BLaER1 (cell line): ENCODE data around the gene KIAA0930.

ENCODE experiments used
- H3K27ac ChIP-seq: shearing (Covaris generic); formaldehyde crosslinking; 2 replicates; pipeline ENCODE4 v1.8.1; 2022
- H3K27me3 ChIP-seq: shearing (Covaris generic); formaldehyde crosslinking; 2 replicates; pipeline ENCODE4 v1.8.1; 2022
- H3K36me3 ChIP-seq: shearing (Covaris generic); formaldehyde crosslinking; 2 replicates; pipeline ENCODE4 v1.8.1; 2022
- H3K4me1 ChIP-seq: shearing (Covaris generic); formaldehyde crosslinking; 2 replicates; pipeline ENCODE4 v1.8.1; 2022
- H3K4me2 ChIP-seq: shearing (Covaris generic); formaldehyde crosslinking; 2 replicates; pipeline ENCODE4 v1.8.1; 2022
- H3K4me3 ChIP-seq: shearing (Covaris generic); formaldehyde crosslinking; 2 replicates; pipeline ENCODE4 v1.8.1; 2022
- H3K9ac ChIP-seq: shearing (Covaris generic); formaldehyde crosslinking; 2 replicates; pipeline ENCODE4 v1.8.1; 2022
- H3K9me3 ChIP-seq: shearing (Covaris generic); formaldehyde crosslinking; 2 replicates; pipeline ENCODE4 v1.8.1; 2022
- H4K20me1 ChIP-seq: shearing (Covaris generic); formaldehyde crosslinking; 2 replicates; pipeline ENCODE4 v1.8.1; 2022
- Cebpa-rat ChIP-seq: shearing (Covaris generic); IDR thresholded peaks from 2 replicates; pipeline ENCODE4 v1.8.1; 2022

KIAA0930 gene

GRCh38 chr22:45238076-45238956 is 2.4 kb downstream of the KIAA0930 start:
- Histone ChIP-seq H3K4me2 (peak overlapping the region; percentile 96), H3K27me3 (no peaks in the 10 kb centered on the region), H3K9ac (peak overlapping the region; percentile 72; the same call in 1 of the 2 replicates), H3K4me3 (0 out of 2 replicates have a peak overlapping the region, but pooled peaks have one; percentile 8), H3K4me1 (peaks cover 85% of the 10 kb centered on the region), H3K36me3 (peaks cover 20% of the 10 kb centered on the region), H3K27ac (peak overlapping the region; percentile 42), H3K9me3 (no peaks in the 10 kb centered on the region), H4K20me1 (peaks cover 60% of the 10 kb centered on the region)
- TF ChIP-seq Cebpa-rat, result no peak

GRCh38 chr22:45237065-45237990 is 3.4 kb downstream of the KIAA0930 start:
- Histone ChIP-seq H3K9me3 (no peaks in the 10 kb centered on the region), H4K20me1 (peaks cover 68% of the 10 kb centered on the region), H3K4me1 (peaks cover 90% of the 10 kb centered on the region), H3K27ac (peak overlapping the region; percentile 92), H3K4me2 (peak overlapping the region; percentile 96), H3K4me3 (no peak overlapping the region), H3K36me3 (peaks cover 20% of the 10 kb centered on the region), H3K27me3 (no peaks in the 10 kb centered on the region), H3K9ac (peak overlapping the region; percentile 72)
- no peak for TF ChIP-seq Cebpa-rat

- Histone ChIP-seq H3K9me3 (no peaks in the 10 kb centered on the region), H3K4me2 (peak overlapping the region; percentile 96), H3K9ac (peak overlapping the region; percentile 72), H3K4me3 (peak overlapping the region; percentile 60), H3K4me1 (peaks cover 91% of the 10 kb centered on the region), H3K27ac (peak overlapping the region; percentile 92), H4K20me1 (peaks cover 76% of the 10 kb centered on the region), H3K27me3 (no peaks in the 10 kb centered on the region), H3K36me3 (peaks cover 20% of the 10 kb centered on the region)
- no peak for TF ChIP-seq Cebpa-rat
Measured at GRCh38 chr22:45235851-45236342, 4.8 kb downstream of the KIAA0930 start.

DNA sequence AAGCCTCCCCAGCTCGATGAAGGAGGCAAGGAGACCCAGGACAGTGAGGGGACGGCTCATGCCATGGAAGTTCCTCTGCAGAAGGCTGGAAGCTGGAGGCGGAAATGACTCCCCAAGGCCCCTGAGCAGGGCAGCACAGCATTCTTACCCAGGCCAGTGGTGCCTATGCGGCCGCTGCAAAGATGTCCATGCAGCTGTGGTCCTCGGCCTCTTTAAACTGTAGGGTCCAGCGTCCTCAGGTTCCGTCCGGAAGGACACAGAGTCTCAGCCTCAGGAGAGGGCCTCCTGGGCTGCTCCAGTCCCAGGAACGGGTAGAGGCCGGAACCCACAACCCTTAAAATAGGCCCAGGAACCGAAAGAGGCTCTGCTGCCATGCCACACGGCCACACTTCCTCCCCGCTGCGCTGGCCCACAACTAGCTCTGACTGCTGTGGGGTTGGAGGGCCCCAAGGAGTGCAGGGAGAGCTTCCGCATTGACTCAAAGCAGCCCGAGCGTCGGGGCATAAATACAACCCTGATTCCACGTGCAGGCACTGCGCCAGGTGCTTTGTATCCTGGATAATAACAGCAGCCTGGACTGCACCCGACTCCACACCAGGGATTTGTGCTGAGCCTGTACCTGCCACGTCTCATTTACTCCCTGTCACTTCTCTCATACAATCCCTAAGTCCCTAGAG is 5.5 kb downstream of the KIAA0930 start:
- H3K9ac ChIP-seq, result peak overlapping the region; percentile 72
- TF ChIP-seq Cebpa-rat, result no peak
- peaks cover 75% of the 10 kb centered on the region for H4K20me1 ChIP-seq
- no peaks in the 10 kb centered on the region for H3K27me3 ChIP-seq
- peaks cover 24% of the 10 kb centered on the region for H3K36me3 ChIP-seq
- peak overlapping the region; percentile 60 for H3K4me3 ChIP-seq
- peaks cover 97% of the 10 kb centered on the region for H3K4me1 ChIP-seq
- peak overlapping the region; percentile 96 for H3K4me2 ChIP-seq
- H3K27ac ChIP-seq, result peak overlapping the region; percentile 92
- H3K9me3 ChIP-seq, result no peaks in the 10 kb centered on the region

DNA sequence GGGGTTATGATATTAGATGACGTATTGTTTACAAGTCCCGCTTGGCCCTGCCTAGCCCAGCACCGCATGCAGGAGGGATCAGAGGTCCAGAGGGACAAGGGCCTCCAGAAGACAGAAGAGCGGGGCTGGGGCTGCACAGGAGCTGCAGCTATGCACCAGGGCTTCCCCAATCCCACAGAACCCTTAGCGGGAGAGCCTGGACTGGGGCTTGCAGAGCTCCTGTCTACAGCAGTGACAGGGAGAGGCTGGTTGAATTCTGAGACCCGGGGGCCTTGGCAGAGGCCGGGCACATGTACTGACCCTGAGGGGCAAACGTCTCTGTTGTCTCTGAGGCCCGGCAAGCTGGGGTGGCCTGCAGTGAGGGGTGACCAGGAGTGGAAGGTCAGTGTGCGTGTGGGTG is 6.9 kb downstream of the KIAA0930 start:
- Histone ChIP-seq H3K4me1 (peaks cover 94% of the 10 kb centered on the region), H3K27ac (peak overlapping the region; percentile 92), H3K4me2 (peak overlapping the region; percentile 96), H3K9ac (peak overlapping the region; percentile 72), H3K36me3 (peaks cover 27% of the 10 kb centered on the region), H4K20me1 (peaks cover 71% of the 10 kb centered on the region), H3K4me3 (peak overlapping the region; percentile 60), H3K27me3 (no peaks in the 10 kb centered on the region), H3K9me3 (no peaks in the 10 kb centered on the region)
- TF ChIP-seq Cebpa-rat, result no peak

DNA sequence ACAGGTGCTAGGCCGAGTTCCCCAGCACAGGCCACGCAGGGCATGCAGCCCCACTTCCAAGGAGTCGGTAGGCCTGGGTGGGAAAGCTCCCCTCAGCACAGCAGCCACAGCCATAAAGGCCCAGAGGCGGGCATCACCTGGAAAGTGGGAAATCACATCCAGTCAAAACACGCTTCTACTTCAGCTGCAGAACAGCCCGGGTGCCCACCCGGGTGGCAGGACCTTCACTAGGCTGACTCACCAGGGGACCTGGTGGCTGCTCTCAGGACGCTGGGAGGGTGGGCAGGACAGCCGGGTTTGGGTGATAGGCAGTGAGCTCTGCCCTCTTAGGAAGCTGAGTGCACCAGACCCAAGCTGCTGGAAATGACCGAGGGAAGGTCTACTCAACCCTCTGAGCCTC is 7.3 kb downstream of the KIAA0930 start:
- Histone ChIP-seq H3K27me3 (no peaks in the 10 kb centered on the region), H4K20me1 (peaks cover 68% of the 10 kb centered on the region), H3K9ac (peak overlapping the region; percentile 72; the same call in 1 of the 2 replicates), H3K4me3 (no peak overlapping the region), H3K9me3 (no peaks in the 10 kb centered on the region), H3K4me1 (peaks cover 90% of the 10 kb centered on the region), H3K4me2 (peak overlapping the region; percentile 96), H3K27ac (peak overlapping the region; percentile 92), H3K36me3 (peaks cover 22% of the 10 kb centered on the region)
- no peak for TF ChIP-seq Cebpa-rat

- peaks cover 89% of the 10 kb centered on the region for H3K4me1 ChIP-seq
- TF ChIP-seq Cebpa-rat, result no peak
- peak overlapping the region; percentile 96 for H3K4me2 ChIP-seq
- no peaks in the 10 kb centered on the region for H3K9me3 ChIP-seq
- H3K27me3 ChIP-seq, result no peaks in the 10 kb centered on the region
- H3K9ac ChIP-seq, result no peak overlapping the region
- H4K20me1 ChIP-seq, result peaks cover 68% of the 10 kb centered on the region
- peaks cover 25% of the 10 kb centered on the region for H3K36me3 ChIP-seq
- 0 out of 2 replicates have a peak overlapping the region, but pooled peaks have one; percentile 92 for H3K27ac ChIP-seq
- no peak overlapping the region for H3K4me3 ChIP-seq
Measured at GRCh38 chr22:45231293-45231692, 9.4 kb downstream of the KIAA0930 start.

GRCh38 chr22:45230026-45230721 is 10.5 kb downstream of the KIAA0930 start:
- Histone ChIP-seq H3K36me3 (peaks cover 32% of the 10 kb centered on the region), H3K4me2 (no peak overlapping the region), H3K9ac (no peak overlapping the region), H3K27ac (no peak overlapping the region), H4K20me1 (peaks cover 71% of the 10 kb centered on the region), H3K4me1 (peaks cover 89% of the 10 kb centered on the region), H3K27me3 (no peaks in the 10 kb centered on the region), H3K9me3 (no peaks in the 10 kb centered on the region), H3K4me3 (no peak overlapping the region)
- TF ChIP-seq Cebpa-rat, result no peak
